H4 (cell line): Measurements from ENCODE around the gene NUP50. TPM values are rescaled to one million over a fixed set of nuclear protein-coding genes. Genes with fewer than 3 reads are reported as not detected.

Experiments used
- DNase-seq: peaks from one replicate; pipeline ENCODE4 v3.0.0-alpha.2; 2015; ENCODE audit warnings: low spot score
- total RNA-seq: library from RNA; depleted of rRNA; stranded (reverse); fragments of >200 nt; shearing (Covaris generic); gene quantifications from 2 replicates; pipeline ENCODE4 v1.2.3, GENCODE V29; 2014; rRNA removed

The NUP50 gene
- total RNA-seq, 1 experiment from 2014 or later: 34.6 TPM

DNA sequence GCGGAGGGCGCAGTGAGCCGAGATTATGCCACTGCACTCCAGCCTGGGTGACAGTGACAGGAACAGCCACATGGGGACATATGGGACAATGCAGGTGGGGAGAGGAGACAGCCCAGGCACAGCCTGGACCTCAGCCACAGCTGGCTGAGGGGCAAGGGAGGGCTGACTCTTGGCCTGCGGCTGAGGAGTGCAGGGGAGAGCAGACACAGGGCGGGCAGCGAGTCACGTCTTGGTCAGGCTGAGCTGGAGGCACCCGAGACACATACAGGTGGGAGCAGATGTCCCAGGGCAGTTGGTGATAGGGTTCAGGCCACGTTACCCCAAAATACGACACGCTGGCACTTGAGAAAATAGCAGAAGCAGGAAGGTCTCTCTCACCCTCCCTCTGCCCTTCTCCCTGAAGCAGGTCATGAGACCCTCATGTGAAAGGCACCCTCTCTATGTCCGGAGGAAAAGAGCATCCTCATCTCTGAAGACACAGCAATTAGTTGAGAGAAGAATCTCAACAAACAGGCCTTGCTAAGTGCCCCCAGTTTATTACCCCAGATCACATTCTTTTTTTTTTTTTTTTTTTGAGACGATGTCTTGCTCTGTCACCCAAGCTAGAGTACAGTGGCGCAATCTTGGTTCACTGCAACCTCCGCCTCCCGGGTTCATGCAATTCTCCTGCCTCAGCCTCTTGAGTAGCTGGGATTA lies 66.4 kb downstream of the NUP50 start:
- DNase-seq: no peak

DNA sequence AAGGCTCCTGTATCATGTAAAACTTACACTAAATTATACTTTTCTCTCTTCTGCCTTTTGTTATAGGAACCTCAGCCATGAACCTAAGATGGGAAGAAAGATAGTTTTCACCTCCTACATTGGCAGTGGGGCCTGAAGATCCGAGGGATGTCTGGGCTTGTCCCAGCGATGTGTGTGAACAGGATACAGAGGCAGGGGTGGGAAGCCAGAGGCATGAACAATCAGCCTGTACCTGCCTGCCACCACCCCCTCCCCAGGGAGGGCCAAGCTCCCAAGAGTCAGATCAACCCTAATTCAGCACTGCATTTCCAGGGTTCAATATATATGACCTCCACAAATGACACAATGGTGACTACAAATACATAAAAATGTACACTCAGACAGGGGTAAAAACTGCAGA lies 67.6 kb downstream of the NUP50 start:
- DNase-seq: no peak

DNA sequence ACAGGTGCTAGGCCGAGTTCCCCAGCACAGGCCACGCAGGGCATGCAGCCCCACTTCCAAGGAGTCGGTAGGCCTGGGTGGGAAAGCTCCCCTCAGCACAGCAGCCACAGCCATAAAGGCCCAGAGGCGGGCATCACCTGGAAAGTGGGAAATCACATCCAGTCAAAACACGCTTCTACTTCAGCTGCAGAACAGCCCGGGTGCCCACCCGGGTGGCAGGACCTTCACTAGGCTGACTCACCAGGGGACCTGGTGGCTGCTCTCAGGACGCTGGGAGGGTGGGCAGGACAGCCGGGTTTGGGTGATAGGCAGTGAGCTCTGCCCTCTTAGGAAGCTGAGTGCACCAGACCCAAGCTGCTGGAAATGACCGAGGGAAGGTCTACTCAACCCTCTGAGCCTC lies 69.7 kb downstream of the NUP50 start:
- no peak for DNase-seq

DNA sequence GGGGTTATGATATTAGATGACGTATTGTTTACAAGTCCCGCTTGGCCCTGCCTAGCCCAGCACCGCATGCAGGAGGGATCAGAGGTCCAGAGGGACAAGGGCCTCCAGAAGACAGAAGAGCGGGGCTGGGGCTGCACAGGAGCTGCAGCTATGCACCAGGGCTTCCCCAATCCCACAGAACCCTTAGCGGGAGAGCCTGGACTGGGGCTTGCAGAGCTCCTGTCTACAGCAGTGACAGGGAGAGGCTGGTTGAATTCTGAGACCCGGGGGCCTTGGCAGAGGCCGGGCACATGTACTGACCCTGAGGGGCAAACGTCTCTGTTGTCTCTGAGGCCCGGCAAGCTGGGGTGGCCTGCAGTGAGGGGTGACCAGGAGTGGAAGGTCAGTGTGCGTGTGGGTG lies 70.1 kb downstream of the NUP50 start:
- DNase-seq: no peak

DNA sequence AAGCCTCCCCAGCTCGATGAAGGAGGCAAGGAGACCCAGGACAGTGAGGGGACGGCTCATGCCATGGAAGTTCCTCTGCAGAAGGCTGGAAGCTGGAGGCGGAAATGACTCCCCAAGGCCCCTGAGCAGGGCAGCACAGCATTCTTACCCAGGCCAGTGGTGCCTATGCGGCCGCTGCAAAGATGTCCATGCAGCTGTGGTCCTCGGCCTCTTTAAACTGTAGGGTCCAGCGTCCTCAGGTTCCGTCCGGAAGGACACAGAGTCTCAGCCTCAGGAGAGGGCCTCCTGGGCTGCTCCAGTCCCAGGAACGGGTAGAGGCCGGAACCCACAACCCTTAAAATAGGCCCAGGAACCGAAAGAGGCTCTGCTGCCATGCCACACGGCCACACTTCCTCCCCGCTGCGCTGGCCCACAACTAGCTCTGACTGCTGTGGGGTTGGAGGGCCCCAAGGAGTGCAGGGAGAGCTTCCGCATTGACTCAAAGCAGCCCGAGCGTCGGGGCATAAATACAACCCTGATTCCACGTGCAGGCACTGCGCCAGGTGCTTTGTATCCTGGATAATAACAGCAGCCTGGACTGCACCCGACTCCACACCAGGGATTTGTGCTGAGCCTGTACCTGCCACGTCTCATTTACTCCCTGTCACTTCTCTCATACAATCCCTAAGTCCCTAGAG lies 71.5 kb downstream of the NUP50 start:
- no peak for DNase-seq

DNA sequence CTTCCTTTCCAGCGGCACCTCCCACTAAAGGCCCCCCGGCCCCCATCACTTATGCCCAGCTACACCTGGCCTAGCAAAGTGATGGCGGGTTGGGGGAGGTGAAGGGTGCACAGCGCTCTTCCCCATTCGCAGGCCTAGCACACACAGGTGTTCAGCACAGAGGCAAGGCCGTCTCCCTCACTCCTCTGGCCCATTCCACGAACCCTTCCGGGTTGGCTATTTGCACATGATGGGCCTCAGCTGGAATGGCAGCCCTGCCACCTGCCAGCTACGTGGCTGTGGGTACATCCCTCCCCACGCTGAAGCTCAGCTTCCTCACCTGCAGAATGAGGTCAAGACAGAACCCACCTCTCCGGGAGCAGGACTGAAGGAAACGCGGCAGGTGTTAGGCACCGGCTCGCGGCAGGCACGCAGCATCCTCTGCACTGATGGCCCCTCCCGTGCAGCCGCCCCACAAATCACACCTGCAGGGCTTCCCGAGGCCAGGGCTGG lies 72.2 kb downstream of the NUP50 start:
- no peak for DNase-seq

DNA sequence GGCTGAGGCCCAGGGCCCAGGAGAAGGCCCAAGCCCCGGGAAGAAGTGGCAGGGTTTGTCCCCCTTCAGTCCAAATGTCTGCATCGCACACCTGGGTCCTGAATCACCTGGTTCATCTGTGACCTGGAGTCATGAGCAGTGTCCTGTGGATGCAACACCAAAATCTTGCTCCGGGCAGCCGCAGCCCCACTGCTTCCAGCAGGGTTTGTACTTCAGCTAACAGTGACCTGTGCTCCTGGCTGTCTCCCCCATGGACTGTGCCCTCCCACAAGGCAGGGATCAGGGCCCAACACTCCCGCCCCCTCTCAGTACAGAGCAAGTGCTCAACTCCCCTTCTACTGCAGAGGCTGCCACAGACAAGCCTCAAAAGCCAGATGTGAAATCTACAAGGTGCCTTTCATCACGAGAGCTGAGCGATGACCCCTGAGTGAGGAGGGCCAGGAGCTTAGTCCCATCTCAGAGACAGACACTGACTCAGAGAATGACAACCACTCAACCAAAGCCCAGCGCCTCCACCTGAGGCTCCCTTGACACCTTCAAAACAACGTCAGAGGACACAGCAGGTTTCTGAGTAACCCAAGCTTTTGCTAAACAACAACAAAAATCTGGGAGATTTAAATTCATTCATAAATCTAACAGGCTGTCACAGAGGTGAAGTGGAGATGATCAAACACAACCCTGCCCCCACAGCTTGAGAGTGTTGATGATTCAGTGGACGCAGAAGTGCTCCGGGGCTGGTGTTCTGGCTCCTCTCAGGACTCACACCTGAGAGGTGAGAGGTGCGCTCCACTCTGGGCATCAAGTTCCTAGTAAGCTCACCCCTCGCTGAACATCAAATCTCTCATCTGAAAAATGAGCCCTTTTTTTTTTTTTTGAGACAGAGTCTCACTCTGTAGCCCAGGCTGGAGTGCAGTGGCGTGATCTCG lies 73.6 kb downstream of the NUP50 start:
- DNase-seq: no peak

Other genes with a start within 250 kb of the NUP50 start
- 0.66 and 1.8 TPM in 2 replicates for gene PHF21B, start 153.9 kb upstream of the NUP50 start, total RNA-seq
- 76.7 and 97.2 TPM in 2 replicates for gene KIAA0930, start 77.0 kb downstream of the NUP50 start, total RNA-seq
- not detected in 2 replicates for gene UPK3A, start 121.0 kb downstream of the NUP50 start, total RNA-seq
- 6.5 and 9.4 TPM in 2 replicates for gene FAM118A, start 146.0 kb downstream of the NUP50 start, total RNA-seq
- gene SMC1B, start 249.7 kb downstream of the NUP50 start, total RNA-seq: not detected in 2 replicates
- gene RIBC2, start 249.8 kb downstream of the NUP50 start, total RNA-seq: not detected in 2 replicates